ENCODE data around the gene RNASE9. TPM values are rescaled to one million over a fixed set of nuclear protein-coding genes. Genes with fewer than 3 reads are reported as not detected.

Gene RNASE9
- total and polyA plus RNA-seq, 9 of the 15 experiments (the other 6 are each of a cell fraction or from before 2014, with no cell fraction given): not detected

GRCh38 chr14:20609215-20610001 is 48.6 kb upstream of the RNASE9 start (continued):
- TF ChIP-seq REST (IDR thresholded peaks at IDR 0.05; ENCODE audit: borderline replicate concordance) (peak; percentile 82), REST (CRISPR knock-in tag; IDR thresholded peaks at IDR 0.05; ENCODE audit: low read depth) (no peak), PHF20 (IDR thresholded peaks at IDR 0.05; ENCODE audit: partially characterized antibody) (peak; percentile 45), KAT2B (IDR thresholded peaks at IDR 0.05; ENCODE audit: low read depth, low read length) (no peak), BACH1 (tag; IDR thresholded peaks at IDR 0.05) (no peak), NFIC (IDR thresholded peaks at IDR 0.05) (peak; percentile 51; the same call in 1 of the 2 replicates)
